ENCODE results near the gene ATG16L1.

- TF ChIP-seq FOS (IDR thresholded peaks at IDR 0.05; ENCODE audit: low read depth, low read length) (no peak), CTCF (conservative IDR thresholded peaks at IDR 0.05; ENCODE audit: low read depth, low read length) (no peak), POLR2A (IDR thresholded peaks at IDR 0.05; ENCODE audit: low read depth, low read length) (no peak), SMC3 (IDR thresholded peaks at IDR 0.05; ENCODE audit: low read depth, low read length) (no peak), CEBPB (IDR thresholded peaks at IDR 0.05; ENCODE audit: low read depth, low read length) (no peak), BHLHE40 (IDR thresholded peaks at IDR 0.05; ENCODE audit: low read depth, low read length) (no peak), ELK1 (IDR thresholded peaks at IDR 0.05; ENCODE audit: borderline replicate concordance, low read depth, low read length) (no peak), RAD21 (IDR thresholded peaks at IDR 0.05; ENCODE audit: low read length) (no peak)
These were observed 13.2 kb downstream of the ATG16L1 start for GRCh38 chr2:233264667-233265066.

Measured in IMR-90 (cell line).